ENCODE data around the gene MCM3.

GRCh38 chr6:52262620-52263344 lies 21.8 kb downstream of the MCM3 start:
- TF ChIP-seq CTCF (IDR thresholded peaks at IDR 0.05 in 4 of 5, conservative IDR thresholded peaks at IDR 0.05 in 1 of 5): no peak
- TF ChIP-seq POLR2A (IDR thresholded peaks at IDR 0.05): no peak
